Measurements from ENCODE around the gene SMG5.

DNA sequence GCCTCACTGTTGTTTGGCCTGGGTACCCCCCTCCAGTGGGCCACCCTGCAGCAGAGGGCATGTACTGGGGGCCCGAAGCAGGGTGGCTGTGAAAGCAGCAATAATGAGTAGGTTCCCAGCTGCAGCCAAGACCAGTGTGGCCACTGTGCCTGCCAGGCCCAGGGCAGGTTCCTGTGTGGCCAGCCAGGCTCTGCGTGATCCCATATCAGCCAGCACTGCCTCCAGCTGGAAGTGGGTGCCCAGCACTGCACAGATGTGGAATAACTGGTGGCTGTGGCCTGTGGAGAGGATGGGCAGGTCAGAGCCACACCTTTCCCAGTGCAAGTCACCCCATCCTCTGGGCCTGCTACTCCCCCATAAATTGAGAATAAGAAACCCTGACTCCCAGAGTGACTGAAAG lies 38.5 kb downstream of the SMG5 start:
- TF ChIP-seq, protein P1, sequence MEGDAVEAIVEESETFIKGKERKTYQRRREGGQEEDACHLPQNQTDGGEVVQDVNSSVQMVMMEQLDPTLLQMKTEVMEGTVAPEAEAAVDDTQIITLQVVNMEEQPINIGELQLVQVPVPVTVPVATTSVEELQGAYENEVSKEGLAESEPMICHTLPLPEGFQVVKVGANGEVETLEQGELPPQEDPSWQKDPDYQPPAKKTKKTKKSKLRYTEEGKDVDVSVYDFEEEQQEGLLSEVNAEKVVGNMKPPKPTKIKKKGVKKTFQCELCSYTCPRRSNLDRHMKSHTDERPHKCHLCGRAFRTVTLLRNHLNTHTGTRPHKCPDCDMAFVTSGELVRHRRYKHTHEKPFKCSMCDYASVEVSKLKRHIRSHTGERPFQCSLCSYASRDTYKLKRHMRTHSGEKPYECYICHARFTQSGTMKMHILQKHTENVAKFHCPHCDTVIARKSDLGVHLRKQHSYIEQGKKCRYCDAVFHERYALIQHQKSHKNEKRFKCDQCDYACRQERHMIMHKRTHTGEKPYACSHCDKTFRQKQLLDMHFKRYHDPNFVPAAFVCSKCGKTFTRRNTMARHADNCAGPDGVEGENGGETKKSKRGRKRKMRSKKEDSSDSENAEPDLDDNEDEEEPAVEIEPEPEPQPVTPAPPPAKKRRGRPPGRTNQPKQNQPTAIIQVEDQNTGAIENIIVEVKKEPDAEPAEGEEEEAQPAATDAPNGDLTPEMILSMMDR (tag by site-specific recombination; IDR thresholded peaks at IDR 0.05) = no peak
- TF ChIP-seq ZNF426 (tag by site-specific recombination; IDR thresholded peaks at IDR 0.05) (no peak), ZNF341 (tag by site-specific recombination; IDR thresholded peaks at IDR 0.05; ENCODE audit: low read depth) (no peak), ZBTB7A (tag by site-specific recombination; IDR thresholded peaks at IDR 0.05; ENCODE audit: low read depth) (no peak), IKZF3 (tag by site-specific recombination; IDR thresholded peaks at IDR 0.05) (no peak), ZNF610 (tag by site-specific recombination; IDR thresholded peaks at IDR 0.05; ENCODE audit: borderline replicate concordance) (no peak)

Measured in HEK293 (cell line).